ENCODE results near the gene TPSB2.

DNA sequence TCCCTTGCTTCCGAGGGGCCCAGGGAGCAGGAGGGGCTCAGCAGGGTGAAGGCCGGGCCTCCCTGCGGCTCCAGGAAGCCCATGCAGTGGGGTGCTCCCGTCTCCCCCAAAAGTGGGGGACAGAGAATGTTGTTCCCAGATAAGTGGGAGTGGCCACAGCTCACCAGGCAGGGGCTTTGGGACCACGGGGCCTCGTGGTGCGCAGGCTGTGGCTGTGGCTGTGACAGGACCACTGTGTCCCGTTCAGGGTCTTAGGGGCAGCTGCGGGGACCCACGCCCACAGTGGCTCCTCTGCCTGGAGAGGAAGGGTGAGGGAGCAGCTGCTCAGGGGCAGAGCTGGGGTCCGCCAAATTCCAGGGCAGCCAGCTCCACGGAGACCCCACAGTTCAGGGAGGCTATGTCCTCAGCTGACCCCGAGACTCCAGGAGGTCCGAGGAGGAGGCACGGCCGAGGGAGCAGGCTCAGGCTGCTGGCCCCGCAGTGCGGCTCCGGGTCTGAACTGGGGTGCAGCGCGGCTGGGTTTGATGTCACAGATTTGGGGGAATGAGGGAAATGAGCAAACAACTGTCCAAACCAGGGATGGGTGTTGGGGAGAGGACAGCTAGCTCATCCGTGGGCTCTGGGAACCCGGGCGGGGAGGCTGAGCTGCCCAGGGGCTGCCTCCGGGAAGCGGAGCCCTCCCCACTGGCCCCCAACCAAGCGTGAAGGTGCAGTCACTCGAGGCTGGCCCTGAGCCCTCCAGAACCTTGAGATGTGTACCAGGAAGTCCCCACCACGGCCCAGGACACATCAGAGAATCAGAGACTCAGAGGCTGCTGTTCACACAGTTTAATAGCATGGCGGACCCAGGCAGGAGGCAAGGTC, 49.3 kb upstream of the TPSB2 start:
- TF ChIP-seq EZH2 (IDR thresholded peaks at IDR 0.05; ENCODE audit: borderline replicate concordance, low read depth, low read length, severe bottlenecking): no peak
- no peak for TF ChIP-seq CTCF (IDR thresholded peaks at IDR 0.05; ENCODE audit: borderline replicate concordance, extremely low read depth, low read length, poor library complexity, severe bottlenecking)
